HUES6 (cell line): ENCODE measurements around the gene UCP2.

Experiments
- H3K27ac ChIP-seq: 2 replicates; pipeline ENCODE4 v1.7.0; 2013; ENCODE audit warnings: low read depth, mild to moderate bottlenecking, low read length, inconsistent platforms
- H3K27me3 ChIP-seq: 2 replicates; pipeline ENCODE4 v1.6.1; 2013; ENCODE audit warnings: low read length; ENCODE audit not compliant: control insufficient read depth, insufficient read depth
- H3K36me3 ChIP-seq: 2 replicates; pipeline ENCODE4 v1.6.1; 2013; ENCODE audit warnings: low read length; ENCODE audit not compliant: control insufficient read depth, insufficient read depth
- H3K4me1 ChIP-seq: 2 replicates; pipeline ENCODE4 v1.6.1; 2013; ENCODE audit warnings: low read length; ENCODE audit not compliant: control insufficient read depth, insufficient read depth
- H3K4me3 ChIP-seq: 2 replicates; pipeline ENCODE4 v1.5.1; 2013; ENCODE audit warnings: low read depth, low read length
- H3K9ac ChIP-seq: one replicate; pipeline ENCODE4 v1.6.1; 2013; ENCODE audit warnings: mild to moderate bottlenecking, low read length
- H3K9me3 ChIP-seq: 2 replicates; pipeline ENCODE4 v1.6.1; 2013; ENCODE audit warnings: low read depth, low read length; ENCODE audit not compliant: control insufficient read depth, insufficient read depth

UCP2 gene

DNA sequence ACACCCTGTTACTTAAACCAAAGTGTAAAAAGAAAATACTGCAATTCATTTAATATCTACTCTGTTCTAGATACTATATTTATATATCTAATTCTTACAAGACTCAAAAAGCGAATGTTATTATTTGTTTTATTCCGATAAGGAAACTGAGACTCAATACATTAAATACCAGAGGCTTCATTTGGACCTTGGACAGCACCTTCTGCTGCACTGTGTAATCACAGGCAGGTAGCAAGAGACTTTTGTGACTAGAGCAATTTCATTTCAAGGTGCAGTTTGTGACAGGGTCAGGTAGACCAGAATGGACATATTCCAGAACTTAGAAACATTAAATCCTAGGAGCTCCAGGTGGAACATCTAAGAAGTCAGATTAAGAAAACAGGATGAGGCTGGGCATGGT, 53.3 kb downstream of the UCP2 start:
- H3K36me3 ChIP-seq: peaks cover 40% of the 10 kb centered on the region
- no peaks in the 10 kb centered on the region for H3K27me3 ChIP-seq
- no peaks in the 10 kb centered on the region for H3K4me1 ChIP-seq
- H3K27ac ChIP-seq: no peak overlapping the region
- H3K9me3 ChIP-seq: no peaks in the 10 kb centered on the region
- H3K9ac ChIP-seq: no peak overlapping the region
- no peak overlapping the region for H3K4me3 ChIP-seq
